GM12878 (cell line): ENCODE results near the gene CEP250. TPM values are rescaled to one million over a fixed set of nuclear protein-coding genes. Genes with fewer than 3 reads are reported as not detected.

ENCODE experiments used
- CTCF ChIP-seq, 3 experiments: IDR thresholded peaks in 2 of 3; conservative IDR thresholded peaks in 1 of 3; 2 replicates each; pipeline ENCODE4 v1.5.1; 2011; ENCODE audit warnings: low read depth in 3 of 3, low read length in 3 of 3, mild to moderate bottlenecking in 3 of 3, control low read depth in 2 of 3, moderate library complexity in 2 of 3, inconsistent platforms in 1 of 3, mixed read lengths in 1 of 3; ENCODE audit not compliant: control insufficient read depth in 2 of 3, insufficient read depth in 1 of 3; ENCODE audit errors: extremely low read depth in 1 of 3
- ETV6 ChIP-seq, 2 experiments: fragments of 450-650 bp in 1 of 2; IDR thresholded peaks in 1 of 2; conservative IDR thresholded peaks in 1 of 2; 2 replicates each; pipeline ENCODE4 v1.6.1; 2014; ENCODE audit warnings: antibody characterized with exemption in 1 of 2, borderline replicate concordance in 1 of 2, low read depth in 1 of 2, mild to moderate bottlenecking in 1 of 2, moderate library complexity in 1 of 2
- IRF4 ChIP-seq: IDR thresholded peaks from 2 replicates; pipeline ENCODE4 v1.6.1; 2011; ENCODE audit warnings: low read depth, low read length
- PAX5 ChIP-seq: IDR thresholded peaks from 2 replicates; pipeline ENCODE4 v1.6.1; 2011; ENCODE audit warnings: low read depth, low read length, borderline replicate concordance
- POU2F2 ChIP-seq: IDR thresholded peaks from 3 replicates; pipeline ENCODE4 v1.6.1; 2011; ENCODE audit warnings: low read depth, mild to moderate bottlenecking, low read length, borderline replicate concordance
- TCF7 ChIP-seq: IDR thresholded peaks from 2 replicates; pipeline ENCODE4 v1.6.1; 2014; ENCODE audit warnings: antibody characterized with exemption, borderline replicate concordance
- YBX1 ChIP-seq: fragments of 450-650 bp; IDR thresholded peaks from 2 replicates; pipeline ENCODE4 v1.6.1; 2016; ENCODE audit warnings: antibody characterized with exemption
- polyA plus RNA-seq, 11 experiments: library from polyadenylated mRNA; depleted of rRNA in 4 of 11; unstranded in 6 of 11; stranded (reverse) in 5 of 11; fragments of >200 nt; fragmentation: Nextera tagmentation in 4 of 11; fragmentation: Illumina TruSeq in 1 of 11; extraction: Ambion mirVana in 4 of 11; extraction: Trizol in 1 of 11; gene quantifications; 1 replicate in 1 of 11; 2 replicates in 10 of 11; pipeline versions ENCODE4 v1.2.1 to v1.2.3, GENCODE V29; 2011 to 2016; ENCODE audit warnings: inconsistent platforms in 2 of 11, missing spikeins in 2 of 11, low read depth in 1 of 11
- total RNA-seq, 4 experiments: library from RNA; depleted of rRNA in 3 of 4; stranded (reverse); fragments of >200 nt in 3 of 4; fragmentation: Illumina TruSeq in 1 of 4; extraction: Trizol in 1 of 4; gene quantifications; 2 replicates each; pipeline versions ENCODE4 v1.2.1 to v1.2.3, GENCODE V29; 2013 to 2021
- TF ChIP-seq, protein P1 (sequence below): fragments of 450-650 bp; formaldehyde crosslinking; IDR thresholded peaks from 2 replicates; pipeline ENCODE4 v1.5.0; 2022; ENCODE audit warnings: mild to moderate bottlenecking, missing genetic modification characterization
- TF ChIP-seq, protein P2 (sequence below): fragments of 450-650 bp; conservative IDR thresholded peaks from 2 replicates; pipeline ENCODE4 v1.6.1; 2017; ENCODE audit warnings: mild to moderate bottlenecking, moderate library complexity
- TF ChIP-seq, protein P3 (sequence below): fragments of 450-650 bp; formaldehyde crosslinking; IDR thresholded peaks from 2 replicates; pipeline ENCODE4 v1.4.0; 2022; ENCODE audit warnings: mild to moderate bottlenecking, moderate library complexity

CEP250 gene
- total and polyA plus RNA-seq, 10 of the 15 experiments (the other 5 are each of a cell fraction or from before 2014, with no cell fraction given): 2.4 to 41.6 (median 25.7) TPM

DNA sequence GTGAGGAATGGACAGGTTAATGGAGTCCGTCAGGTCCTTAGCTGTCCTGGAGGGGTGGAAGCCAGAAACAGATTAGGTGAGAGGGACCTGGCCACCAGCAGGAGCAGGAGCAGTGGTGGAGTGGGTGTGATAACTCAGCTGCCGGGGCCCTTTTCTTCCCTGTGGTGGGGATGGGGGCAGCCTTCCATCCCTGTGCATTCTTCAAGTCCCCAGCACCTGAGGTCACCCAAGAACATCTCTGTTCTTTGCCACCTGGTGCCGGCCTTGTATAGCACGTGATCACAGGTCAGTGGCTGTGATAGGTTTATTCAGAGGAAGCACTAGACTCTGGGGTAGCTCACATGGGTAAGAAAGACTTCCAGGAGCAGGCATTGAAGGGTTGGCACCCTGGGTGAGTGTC, 103.1 kb downstream of the CEP250 start (continued):
- no peak for TF ChIP-seq CTCF (IDR thresholded peaks at IDR 0.05 in 2 of 3, conservative IDR thresholded peaks at IDR 0.05 in 1 of 3; ENCODE audit: control insufficient read depth in 2 of 3, extremely low read depth in 1 of 3, insufficient read depth in 1 of 3, low read depth in 3 of 3, low read length in 3 of 3)
- TF ChIP-seq YBX1: no peak
- TF ChIP-seq, protein P1, sequence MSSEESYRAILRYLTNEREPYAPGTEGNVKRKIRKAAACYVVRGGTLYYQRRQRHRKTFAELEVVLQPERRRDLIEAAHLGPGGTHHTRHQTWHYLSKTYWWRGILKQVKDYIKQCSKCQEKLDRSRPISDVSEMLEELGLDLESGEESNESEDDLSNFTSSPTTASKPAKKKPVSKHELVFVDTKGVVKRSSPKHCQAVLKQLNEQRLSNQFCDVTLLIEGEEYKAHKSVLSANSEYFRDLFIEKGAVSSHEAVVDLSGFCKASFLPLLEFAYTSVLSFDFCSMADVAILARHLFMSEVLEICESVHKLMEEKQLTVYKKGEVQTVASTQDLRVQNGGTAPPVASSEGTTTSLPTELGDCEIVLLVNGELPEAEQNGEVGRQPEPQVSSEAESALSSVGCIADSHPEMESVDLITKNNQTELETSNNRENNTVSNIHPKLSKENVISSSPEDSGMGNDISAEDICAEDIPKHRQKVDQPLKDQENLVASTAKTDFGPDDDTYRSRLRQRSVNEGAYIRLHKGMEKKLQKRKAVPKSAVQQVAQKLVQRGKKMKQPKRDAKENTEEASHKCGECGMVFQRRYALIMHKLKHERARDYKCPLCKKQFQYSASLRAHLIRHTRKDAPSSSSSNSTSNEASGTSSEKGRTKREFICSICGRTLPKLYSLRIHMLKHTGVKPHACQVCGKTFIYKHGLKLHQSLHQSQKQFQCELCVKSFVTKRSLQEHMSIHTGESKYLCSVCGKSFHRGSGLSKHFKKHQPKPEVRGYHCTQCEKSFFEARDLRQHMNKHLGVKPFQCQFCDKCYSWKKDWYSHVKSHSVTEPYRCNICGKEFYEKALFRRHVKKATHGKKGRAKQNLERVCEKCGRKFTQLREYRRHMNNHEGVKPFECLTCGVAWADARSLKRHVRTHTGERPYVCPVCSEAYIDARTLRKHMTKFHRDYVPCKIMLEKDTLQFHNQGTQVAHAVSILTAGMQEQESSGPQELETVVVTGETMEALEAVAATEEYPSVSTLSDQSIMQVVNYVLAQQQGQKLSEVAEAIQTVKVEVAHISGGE (CRISPR knock-in tag): no peak
- no peak for TF ChIP-seq ETV6 (conservative IDR thresholded peaks at IDR 0.05 in 1 of 2, IDR thresholded peaks at IDR 0.05 in 1 of 2; ENCODE audit: borderline replicate concordance in 1 of 2, low read depth in 1 of 2)
- no peak for TF ChIP-seq PAX5
- TF ChIP-seq, protein P2, sequence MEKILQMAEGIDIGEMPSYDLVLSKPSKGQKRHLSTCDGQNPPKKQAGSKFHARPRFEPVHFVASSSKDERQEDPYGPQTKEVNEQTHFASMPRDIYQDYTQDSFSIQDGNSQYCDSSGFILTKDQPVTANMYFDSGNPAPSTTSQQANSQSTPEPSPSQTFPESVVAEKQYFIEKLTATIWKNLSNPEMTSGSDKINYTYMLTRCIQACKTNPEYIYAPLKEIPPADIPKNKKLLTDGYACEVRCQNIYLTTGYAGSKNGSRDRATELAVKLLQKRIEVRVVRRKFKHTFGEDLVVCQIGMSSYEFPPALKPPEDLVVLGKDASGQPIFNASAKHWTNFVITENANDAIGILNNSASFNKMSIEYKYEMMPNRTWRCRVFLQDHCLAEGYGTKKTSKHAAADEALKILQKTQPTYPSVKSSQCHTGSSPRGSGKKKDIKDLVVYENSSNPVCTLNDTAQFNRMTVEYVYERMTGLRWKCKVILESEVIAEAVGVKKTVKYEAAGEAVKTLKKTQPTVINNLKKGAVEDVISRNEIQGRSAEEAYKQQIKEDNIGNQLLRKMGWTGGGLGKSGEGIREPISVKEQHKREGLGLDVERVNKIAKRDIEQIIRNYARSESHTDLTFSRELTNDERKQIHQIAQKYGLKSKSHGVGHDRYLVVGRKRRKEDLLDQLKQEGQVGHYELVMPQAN: no peak
- no peak for TF ChIP-seq TCF7
- TF ChIP-seq IRF4: no peak
- TF ChIP-seq, protein P3, sequence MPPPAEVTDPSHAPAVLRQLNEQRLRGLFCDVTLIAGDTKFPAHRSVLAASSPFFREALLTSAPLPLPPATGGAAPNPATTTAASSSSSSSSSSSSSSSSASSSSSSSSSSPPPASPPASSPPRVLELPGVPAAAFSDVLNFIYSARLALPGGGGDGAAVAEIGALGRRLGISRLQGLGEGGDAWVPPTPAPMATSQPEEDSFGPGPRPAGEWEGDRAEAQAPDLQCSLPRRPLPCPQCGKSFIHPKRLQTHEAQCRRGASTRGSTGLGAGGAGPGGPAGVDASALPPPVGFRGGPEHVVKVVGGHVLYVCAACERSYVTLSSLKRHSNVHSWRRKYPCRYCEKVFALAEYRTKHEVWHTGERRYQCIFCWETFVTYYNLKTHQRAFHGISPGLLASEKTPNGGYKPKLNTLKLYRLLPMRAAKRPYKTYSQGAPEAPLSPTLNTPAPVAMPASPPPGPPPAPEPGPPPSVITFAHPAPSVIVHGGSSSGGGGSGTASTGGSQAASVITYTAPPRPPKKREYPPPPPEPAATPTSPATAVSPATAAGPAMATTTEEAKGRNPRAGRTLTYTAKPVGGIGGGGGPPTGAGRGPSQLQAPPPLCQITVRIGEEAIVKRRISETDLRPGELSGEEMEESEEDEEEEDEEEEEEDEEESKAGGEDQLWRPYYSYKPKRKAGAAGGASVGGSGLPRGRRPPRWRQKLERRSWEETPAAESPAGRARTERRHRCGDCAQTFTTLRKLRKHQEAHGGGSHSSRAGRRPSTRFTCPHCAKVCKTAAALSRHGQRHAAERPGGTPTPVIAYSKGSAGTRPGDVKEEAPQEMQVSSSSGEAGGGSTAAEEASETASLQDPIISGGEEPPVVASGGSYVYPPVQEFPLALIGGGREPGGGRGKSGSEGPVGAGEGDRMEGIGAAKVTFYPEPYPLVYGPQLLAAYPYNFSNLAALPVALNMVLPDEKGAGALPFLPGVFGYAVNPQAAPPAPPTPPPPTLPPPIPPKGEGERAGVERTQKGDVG (CRISPR knock-in tag): no peak
- TF ChIP-seq POU2F2: no peak
- TF ChIP-seq, all 136 proteins: peak for 0
